CMK (cell line): ENCODE results near the gene CADPS2.
"Not testable (repeated sequence)": the region's sequence is repeated elsewhere in the genome, so short reads cannot be mapped to it uniquely, and the experiment has no call there.

ENCODE experiments used
- DNase-seq: peaks from one replicate; pipeline ENCODE4 v3.0.0-alpha.2; 2010; ENCODE audit warnings: low read depth

The CADPS2 gene

GRCh38 chr7:122849957-122850328 lies 36.3 kb downstream of the CADPS2 start:
- DNase-seq: no peak

GRCh38 chr7:122849322-122849956 lies 36.8 kb downstream of the CADPS2 start:
- no peak for DNase-seq

DNA sequence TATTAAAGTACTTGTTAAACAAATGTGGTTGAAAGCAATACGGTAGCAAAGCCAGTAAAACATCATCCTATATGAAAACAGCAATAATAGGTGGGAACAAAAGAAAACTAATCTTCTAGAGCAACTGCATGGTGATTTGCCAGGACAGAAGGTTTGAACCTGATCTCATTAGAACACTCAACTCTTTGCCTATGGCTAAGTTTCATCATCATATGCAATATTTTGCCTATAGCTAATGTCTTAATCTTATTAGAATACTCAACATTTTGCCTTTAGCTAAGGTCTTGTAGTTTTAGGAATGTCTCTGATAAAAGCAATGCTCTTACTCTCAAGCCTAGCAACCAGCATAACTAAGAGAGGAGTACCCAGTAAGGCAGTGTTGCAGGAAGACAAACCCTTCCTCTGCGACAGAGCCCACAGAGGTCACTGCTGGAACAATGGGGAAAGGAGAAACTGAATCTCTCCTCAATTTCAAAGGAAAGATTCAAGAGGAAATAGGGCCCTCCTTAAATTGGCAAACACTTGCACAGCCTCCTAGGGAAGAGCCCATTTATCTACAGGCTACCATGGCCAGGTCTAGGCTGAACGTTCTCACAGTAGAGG lies 38.3 kb downstream of the CADPS2 start:
- no peak for DNase-seq

DNA sequence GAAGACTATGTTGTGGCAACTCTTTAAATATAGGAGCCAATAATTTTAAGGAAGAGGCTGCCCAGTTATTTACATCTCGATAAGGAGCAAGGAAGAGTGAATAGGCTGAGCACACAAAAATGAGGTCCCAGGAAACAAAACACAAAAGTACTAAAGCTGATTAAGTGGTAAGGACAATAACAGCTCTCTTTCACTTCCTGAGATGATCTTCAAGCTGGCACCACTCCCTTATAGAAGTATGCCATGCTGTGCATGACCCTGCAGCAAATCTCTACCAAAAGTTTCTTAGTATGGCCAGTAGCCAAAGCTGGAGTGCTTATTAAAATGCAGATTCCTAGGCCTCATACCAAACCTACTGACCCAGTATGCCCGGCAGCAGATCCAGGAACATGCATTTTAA lies 39.7 kb downstream of the CADPS2 start:
- no peak for DNase-seq

- DNase-seq: no peak
Observed at GRCh38 chr7:122845286-122845685, 41.0 kb downstream of the CADPS2 start.

DNA sequence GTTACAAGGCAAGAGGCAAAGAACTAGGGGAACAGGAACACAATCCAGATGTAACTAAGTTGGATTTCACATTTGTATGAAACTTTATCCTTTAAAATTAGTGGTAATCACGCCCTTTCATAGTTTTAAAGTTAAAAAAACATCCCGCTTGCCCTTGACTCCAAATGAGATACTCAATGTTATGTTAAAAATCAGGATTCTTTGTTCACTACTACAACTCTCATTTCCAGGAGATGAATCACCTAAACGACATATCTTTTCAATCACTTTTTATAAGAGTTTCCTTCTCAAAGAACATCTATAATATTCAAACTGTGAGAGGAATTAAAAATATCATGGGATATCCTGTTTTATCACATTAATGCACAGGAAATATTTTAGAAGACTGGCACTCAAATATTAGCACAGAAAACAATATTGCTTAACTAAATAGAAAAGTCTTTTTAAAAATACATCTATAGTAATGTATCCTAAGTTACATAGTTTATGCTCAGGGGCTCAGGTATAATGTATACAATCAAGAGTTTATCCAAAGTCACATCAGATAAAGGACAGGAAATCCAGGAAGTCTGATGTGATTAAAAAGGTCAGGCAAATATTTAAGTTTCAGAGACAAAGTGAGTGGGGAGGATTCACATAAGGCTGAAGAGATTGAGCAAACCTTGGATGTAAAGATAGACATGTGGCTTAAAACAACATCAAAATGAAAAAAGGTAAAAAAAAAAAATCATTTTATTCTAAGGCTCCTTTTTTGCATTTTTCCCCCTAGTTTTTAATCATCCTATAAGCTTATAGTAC lies 41.9 kb downstream of the CADPS2 start:
- DNase-seq: no peak

DNA sequence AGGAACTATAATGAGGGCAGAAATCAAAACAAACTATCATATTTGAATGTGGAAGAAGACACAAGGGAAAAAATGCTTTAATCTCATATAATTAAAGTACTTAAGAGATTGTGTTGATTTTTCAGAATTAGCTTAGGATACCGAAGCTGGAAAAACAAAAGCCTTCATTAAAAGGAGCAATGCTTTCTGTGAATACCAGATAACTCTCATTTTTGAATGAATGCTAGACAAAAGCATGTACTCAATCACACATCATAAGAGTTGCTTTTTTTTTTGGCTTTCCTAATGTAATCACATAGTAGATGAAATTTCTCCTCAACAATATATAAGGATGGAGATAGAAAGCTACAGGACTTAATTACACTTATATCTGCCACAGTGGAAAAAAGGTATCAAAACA lies 43.3 kb downstream of the CADPS2 start:
- no peak for DNase-seq

DNA sequence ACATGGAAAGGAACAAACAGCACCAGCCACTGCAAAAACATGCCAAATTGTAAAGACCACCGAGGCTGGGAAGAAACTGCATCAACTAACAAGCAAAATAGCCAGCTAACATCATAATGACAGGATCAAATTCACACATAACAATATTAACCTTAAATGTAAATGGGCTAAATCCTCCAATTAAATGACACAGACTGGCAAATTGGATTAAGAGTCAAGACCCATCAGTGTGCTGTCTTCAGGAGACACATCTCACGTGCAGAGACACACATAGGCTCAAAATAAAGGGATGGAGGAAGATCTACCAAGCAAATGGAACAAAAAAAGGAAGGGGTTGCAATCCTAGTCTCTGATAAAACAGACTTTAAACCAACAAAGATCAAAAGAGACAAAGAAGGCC lies 50.0 kb downstream of the CADPS2 start:
- DNase-seq: not testable (repeated sequence)

- DNase-seq: not testable (repeated sequence)
Observed at GRCh38 chr7:122834571-122834942, 51.7 kb downstream of the CADPS2 start.

GRCh38 chr7:122833888-122834570 lies 52.2 kb downstream of the CADPS2 start:
- DNase-seq: no peak

DNA sequence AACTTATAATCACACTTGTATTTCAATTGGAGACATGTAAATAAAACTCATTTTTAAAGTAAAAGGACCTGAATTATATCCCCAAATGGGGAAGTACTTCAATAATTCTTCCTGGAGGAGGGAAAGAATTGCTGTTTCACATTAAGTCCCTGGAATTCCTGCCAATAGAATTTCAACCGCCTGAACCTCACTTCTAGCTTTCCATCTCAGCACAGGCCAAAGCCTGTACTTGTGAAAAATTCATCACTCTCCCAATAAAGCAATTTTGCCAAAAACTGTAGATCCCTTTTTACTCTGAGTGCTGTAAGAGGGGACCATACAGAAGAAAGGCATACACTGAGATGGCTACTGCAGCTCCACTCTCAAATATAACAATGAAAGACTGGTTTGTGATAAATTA lies 54.8 kb downstream of the CADPS2 start:
- DNase-seq: no peak

- no peak for DNase-seq
Observed at GRCh38 chr7:122829962-122830361, 56.3 kb downstream of the CADPS2 start.

- DNase-seq: no peak
Observed at GRCh38 chr7:122827763-122828162, 58.5 kb downstream of the CADPS2 start.

DNA sequence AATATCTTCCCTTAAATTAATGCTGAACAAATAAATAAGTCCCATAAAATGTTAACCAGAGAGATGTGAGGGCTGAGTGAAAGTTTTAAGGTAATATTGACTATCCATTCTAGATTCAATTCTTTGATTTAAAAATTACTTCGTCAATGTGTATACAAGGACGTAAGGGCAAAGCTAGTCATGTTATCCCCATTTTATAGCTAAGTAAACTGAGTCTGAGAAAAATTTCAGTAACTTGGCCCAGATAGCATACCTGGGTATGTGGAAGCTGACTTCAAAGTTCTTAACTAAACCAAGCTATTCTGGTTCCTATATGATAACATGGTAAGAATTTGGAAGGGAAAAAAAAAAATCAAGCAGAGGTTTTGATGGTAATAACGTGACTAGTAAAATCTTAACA lies 72.4 kb downstream of the CADPS2 start:
- no peak for DNase-seq

- no peak for DNase-seq
Observed at GRCh38 chr7:122803851-122804250, 82.4 kb downstream of the CADPS2 start.

DNA sequence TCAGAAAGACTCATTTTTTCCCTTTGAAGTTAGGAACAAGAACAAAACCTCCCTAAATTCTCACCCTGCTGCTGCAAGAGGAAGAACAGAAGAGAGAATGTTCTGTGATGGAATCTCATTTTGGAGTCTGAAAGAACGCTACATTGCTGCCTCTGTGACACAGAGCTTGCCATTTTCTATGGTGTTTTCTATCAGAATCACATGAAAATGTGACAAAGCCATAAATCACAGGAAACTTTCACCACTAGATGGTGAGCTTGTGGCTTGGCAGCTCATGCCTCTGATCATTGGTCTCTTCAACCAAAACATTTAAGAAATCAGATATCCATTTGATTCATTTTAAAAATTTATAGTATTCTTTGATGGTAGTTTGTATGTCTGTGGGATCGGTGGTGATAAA lies 82.9 kb downstream of the CADPS2 start:
- no peak for DNase-seq

GRCh38 chr7:122802301-122802751 lies 83.9 kb downstream of the CADPS2 start:
- DNase-seq: no peak

- no peak for DNase-seq
Observed at GRCh38 chr7:122791959-122792545, 94.2 kb downstream of the CADPS2 start.

GRCh38 chr7:122790591-122790990 lies 95.7 kb downstream of the CADPS2 start:
- DNase-seq: no peak

DNA sequence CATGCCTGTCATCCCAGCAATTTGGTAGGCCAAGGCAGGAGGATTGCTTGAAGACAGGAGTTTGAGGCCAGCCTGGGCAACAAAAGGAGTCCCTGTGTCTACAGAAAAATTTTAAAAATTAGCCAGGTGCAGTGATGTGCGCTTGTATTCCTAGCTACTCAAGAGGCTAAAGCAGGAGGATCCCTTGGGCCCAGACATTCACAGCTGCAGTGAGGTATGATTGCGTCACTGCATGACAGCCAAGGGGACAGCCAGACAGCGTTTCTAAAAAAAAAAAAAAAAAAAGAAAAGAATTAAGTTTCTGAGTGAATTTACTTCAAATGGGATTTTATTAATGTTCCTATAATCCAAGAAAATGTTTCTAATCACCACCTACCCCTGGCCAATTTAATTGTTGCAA lies 96.1 kb downstream of the CADPS2 start:
- DNase-seq: no peak

DNA sequence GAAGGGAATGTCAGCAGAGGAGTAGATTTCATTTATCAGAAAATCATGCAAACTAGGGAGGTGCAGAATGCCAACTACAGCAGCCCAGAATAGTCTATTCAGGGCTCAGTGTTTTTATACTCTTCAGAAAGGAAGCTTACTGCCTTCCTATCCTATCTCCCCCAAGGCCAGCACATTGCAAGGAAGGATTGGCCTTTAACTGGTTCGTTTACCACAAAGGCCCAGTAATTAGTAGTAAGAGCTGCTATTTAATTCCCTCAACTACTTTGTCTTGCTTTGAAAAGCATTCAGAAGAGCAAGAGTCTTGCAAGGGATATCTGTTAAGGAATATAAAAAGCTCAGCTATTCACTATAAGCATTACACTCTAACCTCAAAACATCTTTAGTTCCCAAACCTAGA lies 97.1 kb downstream of the CADPS2 start:
- DNase-seq: no peak

- DNase-seq: no peak
Observed at GRCh38 chr7:122770686-122771335, 115.4 kb downstream of the CADPS2 start.
